HEK293 (cell line): Measurements from ENCODE around the gene EIF2S1.

Source experiments
- CTCF ChIA-PET: fragments of 350-600 bp; formaldehyde crosslinking; extraction: SDS; loops from one replicate; lab custom pipeline; 2021; ENCODE audit warnings: antibody characterized with exemption; lab: Yijun Ruan, JAX
- POLR2A ChIA-PET: fragments of 300-600 bp; formaldehyde crosslinking; extraction: SDS; loops from one replicate; lab custom pipeline; 2020; ENCODE audit warnings: antibody characterized with exemption, inconsistent platforms; lab: Yijun Ruan, JAX
- H3K27ac ChIP-seq: fragments of 200-500 bp; sonication (Bioruptor generic); 2 replicates; pipeline ENCODE4 v1.5.1; 2014; ENCODE audit warnings: low read depth, low read length, control low read depth, inconsistent platforms; ENCODE audit errors: extremely low read depth
- H3K36me3 ChIP-seq, 2 experiments: fragments of 200-500 bp in 1 of 2; sonication (Bioruptor generic) in 1 of 2; 1 replicate in 1 of 2; 2 replicates in 1 of 2; pipeline ENCODE4 v1.5.1; 2014 to 2017; ENCODE audit warnings: inconsistent platforms in 2 of 2, low read length in 2 of 2; ENCODE audit not compliant: control insufficient read depth in 2 of 2, insufficient read depth in 1 of 2
- H3K4me1 ChIP-seq: fragments of 200-500 bp; sonication (Bioruptor generic); 2 replicates; pipeline ENCODE4 v1.5.1; 2014; ENCODE audit warnings: mild to moderate bottlenecking, low read length, inconsistent platforms; ENCODE audit not compliant: control insufficient read depth, insufficient read depth
- H3K4me3 ChIP-seq: 2 replicates; pipeline ENCODE4 v1.5.1; 2011; ENCODE audit warnings: low read depth, mild to moderate bottlenecking, control low read depth, low read length, moderate library complexity
- H3K9me3 ChIP-seq: fragments of 200-500 bp; sonication (Bioruptor generic); 2 replicates; pipeline ENCODE4 v1.5.1; 2014; ENCODE audit warnings: low read depth, low read length, inconsistent platforms; ENCODE audit not compliant: control insufficient read depth, insufficient read depth
- EGR2 ChIP-seq: fragments of 450-650 bp; formaldehyde crosslinking; IDR thresholded peaks from 2 replicates; pipeline ENCODE4 v1.5.1; 2016; ENCODE audit warnings: low read depth, missing biosample characterization, missing genetic modification characterization
- KLF8 ChIP-seq: fragments of 450-650 bp; formaldehyde crosslinking; IDR thresholded peaks from 2 replicates; pipeline ENCODE4 v1.5.1; 2016; ENCODE audit warnings: missing biosample characterization, missing genetic modification characterization
- OSR2 ChIP-seq: fragments of 450-650 bp; formaldehyde crosslinking; IDR thresholded peaks from 2 replicates; pipeline ENCODE4 v1.5.1; 2016; ENCODE audit warnings: missing biosample characterization, missing genetic modification characterization
- ZBTB17 ChIP-seq: fragments of 450-650 bp; formaldehyde crosslinking; IDR thresholded peaks from 2 replicates; pipeline ENCODE4 v1.5.1; 2016; ENCODE audit warnings: missing biosample characterization, missing genetic modification characterization
- ZFP69B ChIP-seq: fragments of 450-650 bp; formaldehyde crosslinking; IDR thresholded peaks from 2 replicates; pipeline ENCODE4 v1.5.1; 2016; ENCODE audit warnings: missing biosample characterization, missing genetic modification characterization
- ZNF169 ChIP-seq: fragments of 450-650 bp; formaldehyde crosslinking; IDR thresholded peaks from 2 replicates; pipeline ENCODE4 v1.5.1; 2016; ENCODE audit warnings: missing biosample characterization, missing genetic modification characterization
- ZNF341 ChIP-seq: fragments of 450-650 bp; formaldehyde crosslinking; IDR thresholded peaks from 2 replicates; pipeline ENCODE4; 2016; ENCODE audit warnings: low read depth, missing biosample characterization, missing genetic modification characterization
- ZNF350 ChIP-seq: fragments of 450-650 bp; formaldehyde crosslinking; IDR thresholded peaks from 2 replicates; pipeline ENCODE4 v1.5.0; 2017; ENCODE audit warnings: missing biosample characterization, mild to moderate bottlenecking, missing genetic modification characterization
- ZNF37A ChIP-seq: fragments of 450-650 bp; IDR thresholded peaks from 2 replicates; pipeline ENCODE4 v1.5.1; 2018; ENCODE audit warnings: missing biosample characterization, missing genetic modification characterization
- ZNF426 ChIP-seq: fragments of 450-650 bp; formaldehyde crosslinking; IDR thresholded peaks from 2 replicates; pipeline ENCODE4 v1.5.1; 2017; ENCODE audit warnings: missing biosample characterization, missing genetic modification characterization, mild to moderate bottlenecking, inconsistent platforms, moderate library complexity
- ZNF501 ChIP-seq: fragments of 450-650 bp; formaldehyde crosslinking; IDR thresholded peaks from 2 replicates; pipeline ENCODE4 v1.5.1; 2016; ENCODE audit warnings: missing biosample characterization, missing genetic modification characterization
- ZNF514 ChIP-seq: fragments of 450-650 bp; formaldehyde crosslinking; IDR thresholded peaks from 2 replicates; pipeline ENCODE4 v1.5.1; 2016; ENCODE audit warnings: missing biosample characterization, missing genetic modification characterization
- ZNF529 ChIP-seq: fragments of 450-650 bp; formaldehyde crosslinking; IDR thresholded peaks from 2 replicates; pipeline ENCODE4 v1.5.1; 2017; ENCODE audit warnings: missing genetic modification characterization, missing biosample characterization; ENCODE audit not compliant: insufficient replicate concordance
- ZNF600 ChIP-seq: fragments of 450-650 bp; formaldehyde crosslinking; IDR thresholded peaks from 2 replicates; pipeline ENCODE4 v1.5.1; 2016; ENCODE audit warnings: missing biosample characterization, missing genetic modification characterization
- ZNF624 ChIP-seq: fragments of 450-650 bp; formaldehyde crosslinking; IDR thresholded peaks from 2 replicates; pipeline ENCODE4 v1.5.1; 2017; ENCODE audit warnings: missing biosample characterization, missing genetic modification characterization
- ZNF776 ChIP-seq: fragments of 450-650 bp; formaldehyde crosslinking; IDR thresholded peaks from 2 replicates; pipeline ENCODE4 v1.5.0; 2017; ENCODE audit warnings: missing biosample characterization, missing genetic modification characterization, borderline replicate concordance
- ZNF785 ChIP-seq: fragments of 450-650 bp; formaldehyde crosslinking; IDR thresholded peaks from 2 replicates; pipeline ENCODE4 v1.5.1; 2016; ENCODE audit warnings: missing biosample characterization, missing genetic modification characterization
- TF ChIP-seq, protein P1 (sequence below): fragments of 450-650 bp; IDR thresholded peaks from 2 replicates; pipeline ENCODE4 v1.5.1; 2018; ENCODE audit warnings: missing biosample characterization, missing genetic modification characterization
- TF ChIP-seq, protein P2 (sequence below): fragments of 450-650 bp; formaldehyde crosslinking; IDR thresholded peaks from 2 replicates; pipeline ENCODE4 v1.5.1; 2016; ENCODE audit warnings: missing biosample characterization, missing genetic modification characterization
- TF ChIP-seq, protein P3 (sequence below): fragments of 450-650 bp; formaldehyde crosslinking; optimal IDR thresholded peaks from 2 replicates; pipeline ENCODE3; 2016; ENCODE audit warnings: missing biosample characterization, mild to moderate bottlenecking, missing genetic modification characterization
- TF ChIP-seq, protein P4 (sequence below): fragments of 450-650 bp; formaldehyde crosslinking; IDR thresholded peaks from 2 replicates; pipeline ENCODE4 v1.5.1; 2016; ENCODE audit warnings: missing biosample characterization, missing genetic modification characterization, low read depth
- TF ChIP-seq, protein P5 (sequence below): fragments of 450-650 bp; formaldehyde crosslinking; IDR thresholded peaks from 2 replicates; pipeline ENCODE4 v1.5.1; 2016; ENCODE audit warnings: missing biosample characterization, missing genetic modification characterization

The EIF2S1 gene

DNA sequence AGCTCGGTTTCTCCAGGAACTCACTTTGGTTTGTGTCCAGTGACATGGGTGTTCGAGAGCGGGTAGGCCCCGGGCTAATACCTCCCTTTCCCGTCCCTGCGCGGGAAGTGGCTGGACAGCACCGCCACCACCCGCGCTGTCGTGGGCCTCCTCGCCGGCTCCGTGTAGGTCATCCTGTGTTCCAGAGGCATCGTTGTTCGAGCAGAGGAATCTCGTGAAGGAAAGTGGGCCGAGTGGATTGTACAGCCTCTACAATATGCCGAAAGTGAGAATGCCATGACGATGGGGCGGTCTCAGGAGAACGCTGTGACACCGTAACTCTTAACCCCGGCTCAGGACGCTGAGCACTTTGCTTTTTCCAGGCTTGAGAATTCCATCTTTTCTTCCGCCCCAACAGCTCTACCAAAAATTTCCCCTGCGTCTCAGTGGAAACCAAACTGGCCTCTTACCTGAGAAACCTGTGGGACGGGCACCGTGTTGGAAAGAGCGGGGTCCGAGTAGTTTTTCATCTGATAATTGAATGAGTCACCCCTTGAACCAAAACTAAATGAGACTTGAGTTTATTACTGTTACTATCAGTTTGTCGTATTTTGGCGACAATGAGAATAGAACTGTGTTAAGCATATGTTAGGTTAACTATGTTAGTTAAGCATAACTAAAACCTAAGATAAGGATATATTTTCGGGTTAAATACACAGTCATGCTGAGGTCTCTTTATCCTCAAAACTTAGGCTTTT, 510 bp downstream of the EIF2S1 start:
- Histone ChIP-seq H3K36me3 (peaks cover 22 to 43% of the 10 kb centered on the region in 2 experiments), H3K4me3 (peak overlapping the region; percentile 87), H3K27ac (peak overlapping the region; percentile 88), H3K9me3 (no peaks in the 10 kb centered on the region), H3K4me1 (peaks cover 11% of the 10 kb centered on the region)
- POLR2A ChIA-PET, result interaction anchor here (1.1 to 1.7 kb wide), 5 partner anchors 8 to 334 kb away, joined by 3 to 8 read pairs (median 7); partner anchors contain the start of genes PLEK2 and RDH11
- CTCF ChIA-PET, result interaction anchor here (0.7 to 1.9 kb wide), 20 partner anchors 9 to 841 kb away, joined by 3 to 11 read pairs (median 3); no protein-coding TSS in a partner anchor
- no peak for TF ChIP-seq ZNF426
- peak; percentile 82; the same call in 1 of the 2 replicates for TF ChIP-seq ZBTB17 (tag by site-specific recombination)
- no peak for TF ChIP-seq ZNF514 (tag by site-specific recombination)
- TF ChIP-seq ZNF37A (tag by site-specific recombination), result no peak
- TF ChIP-seq EGR2 (tag by site-specific recombination), result no peak
- no peak for TF ChIP-seq ZNF776 (tag by site-specific recombination)
- no peak for TF ChIP-seq ZNF624
- TF ChIP-seq, protein P1, sequence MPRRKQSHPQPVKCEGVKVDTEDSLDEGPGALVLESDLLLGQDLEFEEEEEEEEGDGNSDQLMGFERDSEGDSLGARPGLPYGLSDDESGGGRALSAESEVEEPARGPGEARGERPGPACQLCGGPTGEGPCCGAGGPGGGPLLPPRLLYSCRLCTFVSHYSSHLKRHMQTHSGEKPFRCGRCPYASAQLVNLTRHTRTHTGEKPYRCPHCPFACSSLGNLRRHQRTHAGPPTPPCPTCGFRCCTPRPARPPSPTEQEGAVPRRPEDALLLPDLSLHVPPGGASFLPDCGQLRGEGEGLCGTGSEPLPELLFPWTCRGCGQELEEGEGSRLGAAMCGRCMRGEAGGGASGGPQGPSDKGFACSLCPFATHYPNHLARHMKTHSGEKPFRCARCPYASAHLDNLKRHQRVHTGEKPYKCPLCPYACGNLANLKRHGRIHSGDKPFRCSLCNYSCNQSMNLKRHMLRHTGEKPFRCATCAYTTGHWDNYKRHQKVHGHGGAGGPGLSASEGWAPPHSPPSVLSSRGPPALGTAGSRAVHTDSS (tag by site-specific recombination), result no peak
- peak; percentile 40; the same call in 1 of the 2 replicates for TF ChIP-seq ZNF600 (tag by site-specific recombination)
- TF ChIP-seq, protein P2, sequence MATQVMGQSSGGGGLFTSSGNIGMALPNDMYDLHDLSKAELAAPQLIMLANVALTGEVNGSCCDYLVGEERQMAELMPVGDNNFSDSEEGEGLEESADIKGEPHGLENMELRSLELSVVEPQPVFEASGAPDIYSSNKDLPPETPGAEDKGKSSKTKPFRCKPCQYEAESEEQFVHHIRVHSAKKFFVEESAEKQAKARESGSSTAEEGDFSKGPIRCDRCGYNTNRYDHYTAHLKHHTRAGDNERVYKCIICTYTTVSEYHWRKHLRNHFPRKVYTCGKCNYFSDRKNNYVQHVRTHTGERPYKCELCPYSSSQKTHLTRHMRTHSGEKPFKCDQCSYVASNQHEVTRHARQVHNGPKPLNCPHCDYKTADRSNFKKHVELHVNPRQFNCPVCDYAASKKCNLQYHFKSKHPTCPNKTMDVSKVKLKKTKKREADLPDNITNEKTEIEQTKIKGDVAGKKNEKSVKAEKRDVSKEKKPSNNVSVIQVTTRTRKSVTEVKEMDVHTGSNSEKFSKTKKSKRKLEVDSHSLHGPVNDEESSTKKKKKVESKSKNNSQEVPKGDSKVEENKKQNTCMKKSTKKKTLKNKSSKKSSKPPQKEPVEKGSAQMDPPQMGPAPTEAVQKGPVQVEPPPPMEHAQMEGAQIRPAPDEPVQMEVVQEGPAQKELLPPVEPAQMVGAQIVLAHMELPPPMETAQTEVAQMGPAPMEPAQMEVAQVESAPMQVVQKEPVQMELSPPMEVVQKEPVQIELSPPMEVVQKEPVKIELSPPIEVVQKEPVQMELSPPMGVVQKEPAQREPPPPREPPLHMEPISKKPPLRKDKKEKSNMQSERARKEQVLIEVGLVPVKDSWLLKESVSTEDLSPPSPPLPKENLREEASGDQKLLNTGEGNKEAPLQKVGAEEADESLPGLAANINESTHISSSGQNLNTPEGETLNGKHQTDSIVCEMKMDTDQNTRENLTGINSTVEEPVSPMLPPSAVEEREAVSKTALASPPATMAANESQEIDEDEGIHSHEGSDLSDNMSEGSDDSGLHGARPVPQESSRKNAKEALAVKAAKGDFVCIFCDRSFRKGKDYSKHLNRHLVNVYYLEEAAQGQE, result peak; percentile 95
- TF ChIP-seq, protein P3, sequence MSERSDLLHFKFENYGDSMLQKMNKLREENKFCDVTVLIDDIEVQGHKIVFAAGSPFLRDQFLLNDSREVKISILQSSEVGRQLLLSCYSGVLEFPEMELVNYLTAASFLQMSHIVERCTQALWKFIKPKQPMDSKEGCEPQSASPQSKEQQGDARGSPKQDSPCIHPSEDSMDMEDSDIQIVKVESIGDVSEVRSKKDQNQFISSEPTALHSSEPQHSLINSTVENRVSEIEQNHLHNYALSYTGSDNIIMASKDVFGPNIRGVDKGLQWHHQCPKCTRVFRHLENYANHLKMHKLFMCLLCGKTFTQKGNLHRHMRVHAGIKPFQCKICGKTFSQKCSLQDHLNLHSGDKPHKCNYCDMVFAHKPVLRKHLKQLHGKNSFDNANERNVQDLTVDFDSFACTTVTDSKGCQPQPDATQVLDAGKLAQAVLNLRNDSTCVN (tag by site-specific recombination), result no peak
- TF ChIP-seq, protein P4, sequence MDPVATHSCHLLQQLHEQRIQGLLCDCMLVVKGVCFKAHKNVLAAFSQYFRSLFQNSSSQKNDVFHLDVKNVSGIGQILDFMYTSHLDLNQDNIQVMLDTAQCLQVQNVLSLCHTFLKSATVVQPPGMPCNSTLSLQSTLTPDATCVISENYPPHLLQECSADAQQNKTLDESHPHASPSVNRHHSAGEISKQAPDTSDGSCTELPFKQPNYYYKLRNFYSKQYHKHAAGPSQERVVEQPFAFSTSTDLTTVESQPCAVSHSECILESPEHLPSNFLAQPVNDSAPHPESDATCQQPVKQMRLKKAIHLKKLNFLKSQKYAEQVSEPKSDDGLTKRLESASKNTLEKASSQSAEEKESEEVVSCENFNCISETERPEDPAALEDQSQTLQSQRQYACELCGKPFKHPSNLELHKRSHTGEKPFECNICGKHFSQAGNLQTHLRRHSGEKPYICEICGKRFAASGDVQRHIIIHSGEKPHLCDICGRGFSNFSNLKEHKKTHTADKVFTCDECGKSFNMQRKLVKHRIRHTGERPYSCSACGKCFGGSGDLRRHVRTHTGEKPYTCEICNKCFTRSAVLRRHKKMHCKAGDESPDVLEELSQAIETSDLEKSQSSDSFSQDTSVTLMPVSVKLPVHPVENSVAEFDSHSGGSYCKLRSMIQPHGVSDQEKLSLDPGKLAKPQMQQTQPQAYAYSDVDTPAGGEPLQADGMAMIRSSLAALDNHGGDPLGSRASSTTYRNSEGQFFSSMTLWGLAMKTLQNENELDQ (tag by site-specific recombination), result no peak
- TF ChIP-seq ZNF501, result 0 out of 2 replicates have a peak, but pooled peaks have one; percentile 48
- no peak for TF ChIP-seq ZFP69B (tag by site-specific recombination)

DNA sequence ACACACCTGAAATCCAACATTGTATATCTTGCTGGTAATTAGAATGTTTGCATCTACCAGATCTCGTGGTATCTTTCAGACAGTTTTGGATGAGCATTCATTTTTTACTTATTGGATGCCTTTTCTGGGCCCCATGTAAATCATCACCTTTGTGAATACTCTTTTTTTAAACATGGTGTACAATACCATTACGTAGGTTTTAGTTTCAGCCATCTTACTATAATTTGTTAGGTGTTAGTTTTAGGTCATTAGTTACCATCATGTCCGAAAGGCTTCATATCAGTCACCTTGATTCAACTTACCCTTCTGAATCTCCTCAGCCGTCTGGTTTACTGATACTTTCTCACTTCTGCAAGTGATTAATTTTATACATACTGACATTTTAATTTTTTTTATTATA, 5.3 kb downstream of the EIF2S1 start:
- Histone ChIP-seq H3K4me1 (peaks cover 3% of the 10 kb centered on the region; the same call in 1 of the 2 replicates), H3K27ac (no peak overlapping the region), H3K4me3 (no peak overlapping the region), H3K9me3 (no peaks in the 10 kb centered on the region), H3K36me3 (peaks cover 62 to 79% of the 10 kb centered on the region in 2 experiments)
- POLR2A ChIA-PET, result no interaction called here
- CTCF ChIA-PET, result no interaction called here
- TF ChIP-seq, protein P5, sequence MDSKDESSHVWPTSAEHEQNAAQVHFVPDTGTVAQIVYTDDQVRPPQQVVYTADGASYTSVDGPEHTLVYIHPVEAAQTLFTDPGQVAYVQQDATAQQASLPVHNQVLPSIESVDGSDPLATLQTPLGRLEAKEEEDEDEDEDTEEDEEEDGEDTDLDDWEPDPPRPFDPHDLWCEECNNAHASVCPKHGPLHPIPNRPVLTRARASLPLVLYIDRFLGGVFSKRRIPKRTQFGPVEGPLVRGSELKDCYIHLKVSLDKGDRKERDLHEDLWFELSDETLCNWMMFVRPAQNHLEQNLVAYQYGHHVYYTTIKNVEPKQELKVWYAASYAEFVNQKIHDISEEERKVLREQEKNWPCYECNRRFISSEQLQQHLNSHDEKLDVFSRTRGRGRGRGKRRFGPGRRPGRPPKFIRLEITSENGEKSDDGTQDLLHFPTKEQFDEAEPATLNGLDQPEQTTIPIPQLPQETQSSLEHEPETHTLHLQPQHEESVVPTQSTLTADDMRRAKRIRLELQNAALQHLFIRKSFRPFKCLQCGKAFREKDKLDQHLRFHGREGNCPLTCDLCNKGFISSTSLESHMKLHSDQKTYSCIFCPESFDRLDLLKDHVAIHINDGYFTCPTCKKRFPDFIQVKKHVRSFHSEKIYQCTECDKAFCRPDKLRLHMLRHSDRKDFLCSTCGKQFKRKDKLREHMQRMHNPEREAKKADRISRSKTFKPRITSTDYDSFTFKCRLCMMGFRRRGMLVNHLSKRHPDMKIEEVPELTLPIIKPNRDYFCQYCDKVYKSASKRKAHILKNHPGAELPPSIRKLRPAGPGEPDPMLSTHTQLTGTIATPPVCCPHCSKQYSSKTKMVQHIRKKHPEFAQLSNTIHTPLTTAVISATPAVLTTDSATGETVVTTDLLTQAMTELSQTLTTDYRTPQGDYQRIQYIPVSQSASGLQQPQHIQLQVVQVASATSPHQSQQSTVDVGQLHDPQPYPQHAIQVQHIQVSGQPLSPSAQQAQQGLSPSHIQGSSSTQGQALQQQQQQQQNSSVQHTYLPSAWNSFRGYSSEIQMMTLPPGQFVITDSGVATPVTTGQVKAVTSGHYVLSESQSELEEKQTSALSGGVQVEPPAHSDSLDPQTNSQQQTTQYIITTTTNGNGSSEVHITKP (tag by site-specific recombination), result no peak
- TF ChIP-seq OSR2, result no peak
- no peak for TF ChIP-seq ZNF514 (tag by site-specific recombination)
- no peak for TF ChIP-seq KLF8 (tag by site-specific recombination)
- TF ChIP-seq ZNF785 (tag by site-specific recombination), result no peak
- no peak for TF ChIP-seq ZNF529 (tag by site-specific recombination)
- TF ChIP-seq ZNF169 (tag by site-specific recombination), result no peak
- TF ChIP-seq ZNF350 (tag by site-specific recombination), result no peak
- TF ChIP-seq ZNF341 (tag by site-specific recombination), result no peak
